AG10803 (cell line): ENCODE data around the gene CERCAM.
A peak's percentile ranks its signal among the peaks of the same experiment; 100 is the strongest.
"Not testable (repeated sequence)": the region's sequence is repeated elsewhere in the genome, so short reads cannot be mapped to it uniquely, and the experiment has no call there.

Experiments
- DNase-seq: peaks from one replicate; pipeline ENCODE4 v3.0.0; 2010; ENCODE audit warnings: low read depth
- H3K4me3 ChIP-seq: 2 replicates; pipeline ENCODE4 v1.5.1; 2011; ENCODE audit warnings: mild to moderate bottlenecking, low read length, control low read depth
- CTCF ChIP-seq: conservative IDR thresholded peaks from 2 replicates; pipeline ENCODE4 v1.5.1; 2011; ENCODE audit warnings: mild to moderate bottlenecking, low read length, control low read depth, inconsistent platforms

CERCAM gene

GRCh38 chr9:128405780-128406171 is 14.9 kb upstream of the CERCAM start:
- H3K4me3 ChIP-seq, result no peak overlapping the region
- no peak for DNase-seq
- TF ChIP-seq CTCF, result no peak

- no peak for TF ChIP-seq CTCF
These were observed 13.7 kb upstream of the CERCAM start for GRCh38 chr9:128406848-128407391.

GRCh38 chr9:128408963-128409431 is 11.7 kb upstream of the CERCAM start:
- no peak for TF ChIP-seq CTCF
- no peak for DNase-seq
- no peak overlapping the region for H3K4me3 ChIP-seq

More at GRCh38 chr9:128406848-128407391, 13.7 kb upstream of the CERCAM start:
- no peak overlapping the region for H3K4me3 ChIP-seq
- DNase-seq, result no peak

- no peak overlapping the region for H3K4me3 ChIP-seq
- TF ChIP-seq CTCF, result no peak
- DNase-seq, result no peak
These were observed 11.2 kb upstream of the CERCAM start for GRCh38 chr9:128409450-128409849.

- peak; percentile 35 for DNase-seq
- H3K4me3 ChIP-seq, result no peak overlapping the region
- TF ChIP-seq CTCF, result peak; percentile 45
These were observed 10.7 kb upstream of the CERCAM start for GRCh38 chr9:128409978-128410377.

GRCh38 chr9:128411364-128412119 is 9.1 kb upstream of the CERCAM start:
- TF ChIP-seq CTCF, result no peak
- DNase-seq, result no peak

GRCh38 chr9:128412120-128412790 is 8.4 kb upstream of the CERCAM start:
- no peak for DNase-seq

More at GRCh38 chr9:128411364-128412119, 9.1 kb upstream of the CERCAM start:
- H3K4me3 ChIP-seq, result no peak overlapping the region

GRCh38 chr9:128413728-128414127 is 6.9 kb upstream of the CERCAM start:
- H3K4me3 ChIP-seq, DNase-seq: not testable (repeated sequence)

More at GRCh38 chr9:128412120-128412790, 8.4 kb upstream of the CERCAM start:
- no peak overlapping the region for H3K4me3 ChIP-seq
- peak; percentile 53 for TF ChIP-seq CTCF
